HG02973 (cell line): ENCODE measurements around the gene SORCS2.

Experiments used
- ATAC-seq: cut with Tn5 transposase; IDR thresholded peaks from one replicate; pipeline ENCODE4 v1.9.1; 2021; ENCODE audit warnings: moderate library complexity; ENCODE audit not compliant: unreplicated experiment

Gene SORCS2

GRCh38 chr4:7261536-7261935, 69.2 kb downstream of the SORCS2 start:
- no peak for ATAC-seq

- no peak for ATAC-seq
Observed at GRCh38 chr4:7262134-7262533, 69.8 kb downstream of the SORCS2 start.

GRCh38 chr4:7263166-7263565, 70.8 kb downstream of the SORCS2 start:
- ATAC-seq: no peak

GRCh38 chr4:7264694-7265093, 72.4 kb downstream of the SORCS2 start:
- no peak for ATAC-seq

- no peak for ATAC-seq
Observed at GRCh38 chr4:7266525-7267292, 74.4 kb downstream of the SORCS2 start.

- no peak for ATAC-seq
Observed at GRCh38 chr4:7267829-7268228, 75.5 kb downstream of the SORCS2 start.

DNA sequence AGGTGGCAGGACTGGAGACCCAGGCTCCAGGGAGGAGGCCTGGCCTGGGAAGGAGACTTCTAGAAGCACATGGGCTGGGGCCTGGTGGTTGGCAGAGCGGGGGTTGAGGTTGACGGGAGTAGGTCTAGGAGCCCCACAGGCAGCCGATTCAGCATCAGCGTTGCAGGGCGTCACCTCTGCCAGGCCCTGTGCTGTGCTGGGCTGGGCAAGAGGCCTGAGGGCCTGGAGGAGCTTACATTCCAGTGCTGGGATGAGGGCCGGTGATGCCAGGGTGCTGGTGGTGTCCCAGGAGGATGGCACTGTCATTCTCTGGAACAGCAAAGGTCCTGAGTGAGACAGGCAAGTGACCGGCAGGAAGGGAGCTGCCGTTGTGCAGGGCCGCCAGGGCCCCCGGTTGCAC, 76.6 kb downstream of the SORCS2 start:
- ATAC-seq: no peak

DNA sequence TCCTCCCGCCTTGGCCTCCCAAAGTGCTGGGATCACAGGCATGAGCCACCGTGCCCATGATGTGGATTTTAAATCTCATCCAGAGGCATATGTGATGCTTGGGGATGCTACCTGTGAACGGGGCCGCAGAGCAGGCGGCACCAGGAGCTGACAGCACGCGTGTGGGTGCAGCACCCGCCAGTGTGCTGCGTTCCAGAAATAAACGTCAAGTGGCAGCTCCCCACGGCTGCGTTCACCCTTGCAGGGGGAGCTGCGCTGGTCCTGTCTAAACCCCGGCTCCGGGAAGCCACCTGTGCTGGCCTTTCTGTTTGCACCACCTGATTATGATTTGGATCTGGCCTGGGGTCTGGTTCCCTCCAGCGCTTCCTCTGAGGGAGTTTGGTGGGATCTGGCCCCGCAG, 77.8 kb downstream of the SORCS2 start:
- ATAC-seq: no peak

DNA sequence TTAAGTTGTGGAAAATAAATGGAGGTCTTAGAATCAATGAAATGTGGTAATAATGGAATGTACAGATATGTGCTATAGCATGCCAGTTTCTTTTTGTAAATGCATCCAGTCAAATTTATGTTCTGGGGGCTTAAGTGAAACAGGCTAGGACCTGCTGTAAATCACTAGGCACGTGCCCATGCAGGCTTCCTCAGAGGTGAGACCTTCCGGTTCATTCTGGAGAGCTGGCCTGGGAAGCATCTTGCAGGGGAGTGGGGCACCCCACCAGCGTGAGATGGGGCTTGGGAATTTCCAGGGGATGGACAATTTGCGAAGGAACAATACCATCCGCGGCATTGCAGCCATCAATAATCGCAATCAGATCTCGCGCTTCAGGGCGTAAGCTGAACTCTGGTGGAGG, 80.1 kb downstream of the SORCS2 start:
- no peak for ATAC-seq

GRCh38 chr4:7273738-7274297, 81.5 kb downstream of the SORCS2 start:
- ATAC-seq: no peak

- no peak for ATAC-seq
Observed at GRCh38 chr4:7275067-7275466, 82.7 kb downstream of the SORCS2 start.

DNA sequence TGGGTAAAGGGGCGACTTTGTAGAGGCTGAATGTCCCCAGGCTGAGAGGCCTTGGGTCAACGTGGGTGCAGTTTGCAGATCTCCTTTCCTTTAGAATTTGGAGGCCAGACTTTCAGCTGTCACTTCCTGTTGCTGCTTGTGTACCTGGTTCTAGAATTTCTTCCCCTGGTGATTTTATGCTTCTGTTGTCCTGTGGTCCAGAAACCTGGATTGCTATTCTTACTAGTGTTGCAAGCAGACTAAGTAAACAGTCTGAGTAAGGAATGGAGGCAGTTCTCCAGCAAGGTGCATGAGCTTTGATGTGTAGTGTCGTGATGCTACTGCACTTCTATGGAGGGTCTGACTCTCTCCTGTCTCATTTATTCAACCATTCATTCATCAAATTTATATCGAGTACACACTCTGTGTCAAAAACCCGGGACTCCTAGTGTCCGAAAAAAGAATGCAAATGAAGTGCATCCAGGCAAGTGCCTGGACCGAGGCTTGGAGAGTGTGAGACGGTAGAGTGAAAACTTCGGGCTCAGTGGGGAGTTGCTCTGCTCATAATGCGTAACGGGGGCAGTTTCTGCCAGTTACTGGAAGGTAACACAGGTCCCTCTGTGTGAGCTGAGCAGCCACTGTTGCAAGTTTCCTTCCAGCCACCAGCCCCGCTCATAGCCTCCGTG, 83.3 kb downstream of the SORCS2 start:
- ATAC-seq: no peak

GRCh38 chr4:7276515-7276914, 84.2 kb downstream of the SORCS2 start:
- no peak for ATAC-seq

DNA sequence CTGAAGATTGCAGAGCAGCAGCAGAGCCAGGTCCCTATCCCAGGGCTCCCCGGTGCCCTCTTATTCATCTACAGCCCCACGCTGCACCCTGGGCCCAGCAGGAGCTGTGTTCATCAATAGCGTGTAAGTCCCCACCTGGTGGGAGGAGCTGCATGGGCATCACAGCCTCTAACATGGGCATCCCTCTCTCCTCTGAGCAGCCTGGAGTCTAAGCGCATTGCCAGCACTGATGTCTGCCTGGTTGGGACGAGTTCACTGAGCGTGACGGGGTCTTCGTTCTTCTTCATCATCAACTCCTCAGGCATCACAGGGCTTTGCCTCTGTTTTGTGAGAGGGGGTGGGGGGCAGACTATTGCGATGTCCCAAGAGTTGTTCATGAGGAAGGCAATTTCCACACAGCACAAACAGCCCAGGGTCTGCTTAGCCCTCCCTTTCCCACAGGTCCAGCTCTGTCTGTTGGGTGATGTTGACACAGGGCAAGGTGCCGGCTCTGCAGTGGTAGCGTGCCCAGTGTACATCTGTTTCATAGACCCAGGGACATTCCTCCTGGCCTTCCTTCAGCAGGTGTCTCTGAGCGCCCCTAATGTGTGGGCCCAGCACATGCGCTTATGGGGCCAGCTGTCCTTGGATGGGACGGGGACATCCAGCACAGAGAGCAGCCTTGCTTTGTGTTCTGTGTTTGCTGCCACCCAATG, 85.9 kb downstream of the SORCS2 start:
- ATAC-seq: no peak

DNA sequence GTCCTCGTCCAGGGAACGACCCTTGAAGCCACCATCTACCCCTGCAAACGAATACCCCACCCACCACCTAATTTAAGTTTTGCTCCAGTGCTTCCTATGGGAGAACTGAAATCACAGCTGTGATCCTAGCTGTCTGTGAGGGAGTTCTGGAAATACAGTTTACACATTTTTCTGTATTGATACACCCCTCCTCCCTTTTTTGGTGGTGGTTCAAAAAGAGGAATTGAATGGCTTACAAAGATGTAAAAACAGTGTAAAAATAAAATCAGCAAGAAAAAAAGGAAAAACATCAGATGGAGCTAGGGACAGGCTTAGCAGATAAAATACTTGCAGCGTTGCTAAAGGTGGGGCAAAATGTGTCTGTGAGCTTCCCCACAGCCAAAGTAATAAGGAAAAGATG, 86.6 kb downstream of the SORCS2 start:
- ATAC-seq: no peak

- ATAC-seq: no peak
Observed at GRCh38 chr4:7279902-7280301, 87.6 kb downstream of the SORCS2 start.

DNA sequence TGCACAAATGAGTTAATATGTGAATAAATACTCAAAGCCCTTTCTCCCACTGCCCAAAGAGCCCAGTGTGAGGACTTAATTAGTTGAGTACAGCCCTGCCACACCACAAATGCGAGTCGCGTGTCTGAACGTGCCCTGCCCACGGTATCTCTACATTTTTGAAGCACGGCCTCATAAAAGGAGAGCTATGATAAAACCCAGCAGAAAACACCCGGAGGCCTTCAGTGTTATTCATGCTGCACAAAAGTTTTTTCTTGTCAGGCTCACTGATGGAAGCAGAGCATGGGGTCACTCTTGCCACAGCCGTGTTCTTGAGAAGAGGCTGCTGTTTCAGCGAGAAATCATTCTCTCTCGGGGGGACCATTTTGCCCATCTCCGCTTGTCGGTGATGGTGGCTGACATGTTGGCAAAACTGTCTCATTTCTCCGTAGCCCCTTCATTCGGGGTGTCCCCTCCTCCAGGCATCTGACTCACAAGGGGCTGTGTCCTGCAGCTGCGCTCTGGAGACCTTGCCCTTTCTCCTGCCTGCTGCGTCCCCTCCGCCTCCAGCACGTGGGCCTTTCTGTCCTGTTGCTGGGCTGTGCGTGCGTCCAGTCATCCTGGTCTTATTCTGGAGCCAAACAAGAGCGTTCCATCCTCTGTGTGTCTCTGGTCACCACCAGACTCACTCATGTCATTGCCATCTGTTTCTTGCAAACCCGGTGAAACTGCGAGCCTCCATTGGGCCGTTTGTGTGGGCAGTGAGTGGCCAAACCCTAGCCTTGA, 88.8 kb downstream of the SORCS2 start:
- ATAC-seq: no peak

DNA sequence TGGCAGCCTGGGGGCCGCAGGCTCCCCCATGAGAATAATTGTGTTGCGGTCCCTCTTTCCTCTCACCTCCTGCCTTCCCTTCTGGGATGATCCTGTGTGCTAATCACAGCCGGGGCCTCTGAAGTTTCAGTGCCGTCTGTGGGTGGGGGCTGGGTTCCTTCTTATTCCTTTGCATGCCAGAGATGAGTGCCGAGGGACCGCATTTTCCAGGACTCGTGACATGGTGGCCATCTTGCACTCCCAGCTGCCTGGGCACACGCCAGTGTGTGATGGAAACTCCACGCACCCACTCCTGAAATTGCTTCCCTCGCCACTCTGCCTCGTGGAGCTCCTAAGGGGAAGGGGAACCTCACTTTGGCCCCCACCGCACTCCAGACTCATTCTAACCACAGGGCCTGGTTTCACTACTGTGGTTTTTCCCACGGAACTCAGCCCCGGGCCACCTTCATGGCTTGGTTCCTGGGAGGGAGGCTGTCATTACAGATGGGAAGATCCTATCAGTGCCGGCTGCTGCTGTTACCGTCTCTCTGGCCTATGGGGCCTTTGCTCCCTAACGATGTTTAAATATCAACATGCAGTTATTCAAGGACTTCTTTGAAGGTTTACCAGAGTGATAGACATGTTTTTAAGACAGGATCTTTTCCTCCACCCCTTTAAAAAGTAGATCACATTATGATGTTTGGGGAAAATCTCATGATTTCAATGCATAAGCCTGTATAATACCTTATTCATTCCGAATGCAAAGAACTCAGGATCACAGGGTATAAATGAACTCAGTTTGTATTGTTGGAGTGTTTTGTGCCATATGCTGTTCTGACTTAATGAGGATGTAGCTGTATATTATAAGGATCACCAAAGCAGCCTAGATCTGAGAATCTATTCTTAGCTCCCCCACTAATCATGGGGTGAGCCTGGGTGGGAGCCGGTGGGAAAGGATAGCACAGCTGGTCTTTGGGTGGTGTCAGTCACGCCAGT, 89.6 kb downstream of the SORCS2 start:
- ATAC-seq: no peak

GRCh38 chr4:7282786-7283440, 90.6 kb downstream of the SORCS2 start:
- no peak for ATAC-seq
